HG03025 (cell line): ENCODE results near the gene IFNGR2.
"Not testable (repeated sequence)": the region's sequence is repeated elsewhere in the genome, so short reads cannot be mapped to it uniquely, and the experiment has no call there.

Experiments used
- ATAC-seq: cut with Tn5 transposase; IDR thresholded peaks from one replicate; pipeline ENCODE4 v1.9.1; 2021; ENCODE audit warnings: mild to moderate bottlenecking, moderate library complexity; ENCODE audit not compliant: unreplicated experiment, low FRiP score

Gene IFNGR2

GRCh38 chr21:33433425-33434114, 30.4 kb downstream of the IFNGR2 start:
- ATAC-seq = no peak

- peak; percentile 88 for ATAC-seq
Observed at GRCh38 chr21:33434770-33435360, 31.7 kb downstream of the IFNGR2 start.

GRCh38 chr21:33437140-33437539, 33.9 kb downstream of the IFNGR2 start:
- no peak for ATAC-seq

GRCh38 chr21:33441489-33442477, 38.6 kb downstream of the IFNGR2 start:
- ATAC-seq = no peak

- no peak for ATAC-seq
Observed at GRCh38 chr21:33443194-33443593, 40.0 kb downstream of the IFNGR2 start.

GRCh38 chr21:33444499-33444898, 41.3 kb downstream of the IFNGR2 start:
- no peak for ATAC-seq

GRCh38 chr21:33446620-33447019, 43.4 kb downstream of the IFNGR2 start:
- not testable (repeated sequence) for ATAC-seq

GRCh38 chr21:33449616-33450015, 46.4 kb downstream of the IFNGR2 start:
- no peak for ATAC-seq

GRCh38 chr21:33451634-33452071, 48.4 kb downstream of the IFNGR2 start:
- no peak for ATAC-seq

GRCh38 chr21:33452362-33452761, 49.1 kb downstream of the IFNGR2 start:
- no peak for ATAC-seq

- ATAC-seq = no peak
Observed at GRCh38 chr21:33455686-33456446, 52.7 kb downstream of the IFNGR2 start.

GRCh38 chr21:33458861-33459260, 55.6 kb downstream of the IFNGR2 start:
- no peak for ATAC-seq

GRCh38 chr21:33461538-33462250, 58.5 kb downstream of the IFNGR2 start:
- ATAC-seq = no peak

GRCh38 chr21:33469183-33469582, 66.0 kb downstream of the IFNGR2 start:
- not testable (repeated sequence) for ATAC-seq

GRCh38 chr21:33470701-33471100, 67.5 kb downstream of the IFNGR2 start:
- no peak for ATAC-seq

- no peak for ATAC-seq
Observed at GRCh38 chr21:33473344-33473743, 70.1 kb downstream of the IFNGR2 start.

- no peak for ATAC-seq
Observed at GRCh38 chr21:33477066-33477465, 73.9 kb downstream of the IFNGR2 start.

- ATAC-seq = no peak
Observed at GRCh38 chr21:33478182-33478581, 75.0 kb downstream of the IFNGR2 start.

GRCh38 chr21:33478935-33479678, 75.9 kb downstream of the IFNGR2 start:
- peak; percentile 21 for ATAC-seq
